Measurements from ENCODE around the gene GNG13. TPM values are rescaled to one million over a fixed set of nuclear protein-coding genes. Genes with fewer than 3 reads are reported as not detected.

Gene GNG13
- total RNA-seq, 2 donors from 2014 or later, result not detected

DNA sequence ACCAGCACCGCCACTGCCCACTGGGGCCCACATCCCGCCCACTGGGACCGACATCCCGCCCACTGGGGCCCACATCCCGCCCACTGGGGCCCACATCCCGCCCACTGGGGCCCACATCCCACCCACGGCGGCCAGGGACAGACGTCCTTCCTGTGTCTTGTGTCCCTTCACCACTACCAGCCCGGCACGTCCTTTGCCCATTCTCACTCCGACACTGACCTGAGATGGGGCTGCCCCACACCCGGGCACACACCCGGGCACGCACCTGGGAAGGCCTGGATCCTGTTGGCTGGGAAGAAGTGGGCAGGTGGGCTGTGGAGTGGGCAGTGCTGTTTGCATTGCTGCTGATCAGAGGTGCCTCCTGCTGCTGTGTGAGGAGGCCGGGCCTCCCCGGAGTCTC is 28.4 kb upstream of the GNG13 start:
- no peaks in the 10 kb centered on the region for H3K36me3 ChIP-seq
- DNase-seq (ENCODE audit: low spot score), result no peak
- TF ChIP-seq, protein P1, sequence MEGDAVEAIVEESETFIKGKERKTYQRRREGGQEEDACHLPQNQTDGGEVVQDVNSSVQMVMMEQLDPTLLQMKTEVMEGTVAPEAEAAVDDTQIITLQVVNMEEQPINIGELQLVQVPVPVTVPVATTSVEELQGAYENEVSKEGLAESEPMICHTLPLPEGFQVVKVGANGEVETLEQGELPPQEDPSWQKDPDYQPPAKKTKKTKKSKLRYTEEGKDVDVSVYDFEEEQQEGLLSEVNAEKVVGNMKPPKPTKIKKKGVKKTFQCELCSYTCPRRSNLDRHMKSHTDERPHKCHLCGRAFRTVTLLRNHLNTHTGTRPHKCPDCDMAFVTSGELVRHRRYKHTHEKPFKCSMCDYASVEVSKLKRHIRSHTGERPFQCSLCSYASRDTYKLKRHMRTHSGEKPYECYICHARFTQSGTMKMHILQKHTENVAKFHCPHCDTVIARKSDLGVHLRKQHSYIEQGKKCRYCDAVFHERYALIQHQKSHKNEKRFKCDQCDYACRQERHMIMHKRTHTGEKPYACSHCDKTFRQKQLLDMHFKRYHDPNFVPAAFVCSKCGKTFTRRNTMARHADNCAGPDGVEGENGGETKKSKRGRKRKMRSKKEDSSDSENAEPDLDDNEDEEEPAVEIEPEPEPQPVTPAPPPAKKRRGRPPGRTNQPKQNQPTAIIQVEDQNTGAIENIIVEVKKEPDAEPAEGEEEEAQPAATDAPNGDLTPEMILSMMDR (IDR thresholded peaks at IDR 0.05), result no peak
- no peaks in the 10 kb centered on the region for H3K4me1 ChIP-seq
- no peaks in the 10 kb centered on the region for H3K9me3 ChIP-seq
- H3K27me3 ChIP-seq, result no peaks in the 10 kb centered on the region
- H3K27ac ChIP-seq, result no peak overlapping the region
- H3K4me3 ChIP-seq, result no peak overlapping the region

DNA sequence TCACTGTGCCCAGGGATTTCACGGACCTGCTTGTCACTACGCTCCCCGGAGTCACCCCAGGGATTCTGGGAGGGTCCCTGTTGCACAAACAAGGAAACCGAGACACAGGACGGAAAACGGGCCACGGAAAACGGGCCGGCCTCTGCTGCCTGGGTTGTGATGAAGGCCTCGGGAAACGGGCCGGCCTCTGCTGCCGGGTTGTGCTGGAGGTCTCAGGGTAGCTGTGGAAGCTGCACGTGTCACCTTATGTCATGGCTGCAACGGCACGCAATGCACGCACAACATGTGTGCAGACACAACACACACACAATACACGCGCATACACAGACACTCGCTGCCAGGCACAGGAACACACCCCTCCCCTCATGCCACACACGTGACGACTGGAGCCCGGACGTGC is 27.0 kb upstream of the GNG13 start:
- no peak overlapping the region for H3K4me3 ChIP-seq
- TF ChIP-seq, protein P1 (IDR thresholded peaks at IDR 0.05), result no peak
- no peaks in the 10 kb centered on the region for H3K36me3 ChIP-seq
- H3K27ac ChIP-seq, result no peak overlapping the region
- no peak for DNase-seq (ENCODE audit: low spot score)
- H3K9me3 ChIP-seq, result no peaks in the 10 kb centered on the region
- H3K27me3 ChIP-seq, result no peaks in the 10 kb centered on the region
- no peaks in the 10 kb centered on the region for H3K4me1 ChIP-seq

DNA sequence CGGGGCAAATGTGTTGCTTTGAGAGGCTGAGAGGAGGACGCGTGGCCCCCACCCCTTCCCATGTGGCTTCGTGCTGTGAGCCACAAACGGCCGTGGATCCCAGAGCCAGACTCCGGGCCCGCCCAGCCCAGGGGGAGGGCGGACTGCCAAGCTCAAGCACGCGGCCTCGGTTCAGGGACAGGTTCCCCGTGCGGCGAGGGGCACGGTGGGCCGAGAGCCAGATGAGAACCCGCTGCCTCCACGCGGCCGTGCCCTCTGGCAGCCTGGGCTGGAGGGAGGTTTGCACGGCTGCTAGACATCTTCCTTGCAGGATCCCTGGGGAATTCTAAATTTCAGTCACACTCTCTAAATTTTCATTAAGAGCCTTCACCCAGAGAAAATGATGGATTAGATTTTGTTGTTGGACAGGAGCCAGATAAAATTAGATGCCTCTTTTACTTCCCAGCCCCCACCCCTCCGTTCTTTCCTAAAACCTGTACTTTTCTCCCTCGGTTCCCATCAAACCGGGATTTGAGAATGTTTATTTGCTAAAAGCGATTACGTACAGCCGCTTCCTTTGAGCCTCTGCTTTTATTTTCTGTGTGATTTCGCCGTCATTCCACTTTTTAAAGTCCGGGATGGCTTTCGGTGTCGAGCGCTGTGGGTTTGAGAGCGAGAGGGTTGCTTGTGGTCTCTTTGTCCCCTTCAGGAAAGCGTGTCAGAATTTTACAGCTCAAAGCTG is 25.0 kb upstream of the GNG13 start:
- Histone ChIP-seq H3K4me3 (no peak overlapping the region), H3K36me3 (no peaks in the 10 kb centered on the region), H3K9me3 (no peaks in the 10 kb centered on the region), H3K27me3 (no peaks in the 10 kb centered on the region), H3K4me1 (no peaks in the 10 kb centered on the region), H3K27ac (no peak overlapping the region)
- no peak for DNase-seq (ENCODE audit: low spot score)
- TF ChIP-seq, protein P1 (IDR thresholded peaks at IDR 0.05), result no peak

DNA sequence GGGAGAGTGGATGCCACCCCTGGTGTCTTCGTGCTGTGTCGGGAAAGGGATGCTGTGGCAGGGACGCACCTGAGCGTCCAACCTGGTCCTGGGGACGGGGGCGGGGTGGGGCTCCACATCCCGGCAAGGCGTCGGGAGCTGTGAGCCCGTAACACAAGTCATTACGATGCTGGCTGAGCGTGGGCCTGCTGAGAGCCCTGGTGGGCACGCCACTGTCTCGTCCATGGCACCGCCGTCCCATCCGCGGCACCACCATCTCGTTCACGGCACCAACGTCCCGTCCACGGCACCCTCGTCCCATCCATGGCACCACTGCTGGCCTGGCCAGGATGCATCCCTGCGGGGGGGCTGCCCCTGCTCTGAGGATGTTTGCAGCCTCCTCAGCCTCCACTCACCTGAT is 24.1 kb upstream of the GNG13 start:
- H3K27me3 ChIP-seq, result no peaks in the 10 kb centered on the region
- H3K4me1 ChIP-seq, result no peaks in the 10 kb centered on the region
- H3K36me3 ChIP-seq, result no peaks in the 10 kb centered on the region
- H3K4me3 ChIP-seq, result no peak overlapping the region
- H3K27ac ChIP-seq, result no peak overlapping the region
- no peaks in the 10 kb centered on the region for H3K9me3 ChIP-seq
- TF ChIP-seq, protein P1 (IDR thresholded peaks at IDR 0.05), result no peak
- no peak for DNase-seq (ENCODE audit: low spot score)

DNA sequence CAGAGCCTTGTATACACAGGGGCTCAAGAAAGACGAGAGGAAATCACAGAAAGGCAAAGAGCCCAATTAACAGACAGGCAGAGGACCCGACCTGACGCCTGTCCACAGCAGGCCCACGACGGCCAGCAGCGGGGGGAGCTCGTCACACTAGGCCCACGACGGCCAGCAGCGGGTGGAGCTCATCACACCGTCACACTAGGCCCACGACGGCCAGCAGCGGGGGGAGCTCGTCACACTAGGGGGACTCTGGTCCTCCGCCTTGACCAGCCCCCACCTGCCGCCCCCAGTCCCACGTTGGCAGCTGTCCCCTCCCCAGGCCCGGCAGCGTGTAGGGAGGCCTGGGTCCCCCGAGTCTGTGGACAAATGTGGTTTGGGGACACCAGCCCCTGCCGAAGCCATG is 23.7 kb upstream of the GNG13 start:
- DNase-seq (ENCODE audit: low spot score), result no peak
- Histone ChIP-seq H3K4me3 (no peak overlapping the region), H3K4me1 (no peaks in the 10 kb centered on the region), H3K36me3 (no peaks in the 10 kb centered on the region), H3K27me3 (no peaks in the 10 kb centered on the region), H3K27ac (no peak overlapping the region), H3K9me3 (no peaks in the 10 kb centered on the region)
- TF ChIP-seq, protein P1 (IDR thresholded peaks at IDR 0.05), result no peak

DNA sequence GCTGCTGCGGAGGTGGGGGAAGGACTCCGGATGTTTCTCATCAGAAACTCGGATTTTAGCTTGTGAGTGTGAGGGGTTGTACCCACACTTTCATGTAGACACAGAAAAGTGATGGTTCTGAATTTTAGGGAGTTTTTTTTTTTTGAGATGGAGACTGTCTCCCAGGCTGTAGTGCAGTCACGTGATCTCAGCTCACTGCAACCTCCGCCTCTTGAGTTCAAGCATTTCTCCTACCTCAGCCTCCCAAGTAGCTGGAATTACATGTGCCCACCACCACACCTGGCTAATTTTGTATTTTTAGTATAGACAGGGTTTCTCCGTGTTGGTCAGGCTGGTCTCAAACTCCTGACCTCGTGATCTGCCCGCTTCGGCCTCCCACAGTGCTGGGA is 22.4 kb upstream of the GNG13 start:
- DNase-seq (ENCODE audit: low spot score), result no peak
- H3K4me3 ChIP-seq, result no peak overlapping the region
- no peaks in the 10 kb centered on the region for H3K9me3 ChIP-seq
- no peak overlapping the region for H3K27ac ChIP-seq
- peaks cover 0 to 3% of the 10 kb centered on the region in 2 donors for H3K27me3 ChIP-seq
- H3K4me1 ChIP-seq, result no peaks in the 10 kb centered on the region
- TF ChIP-seq, protein P1 (IDR thresholded peaks at IDR 0.05), result no peak
- H3K36me3 ChIP-seq, result no peaks in the 10 kb centered on the region
